GM19023 (cell line): ENCODE measurements around the gene PTH1R.

Source experiments
- ATAC-seq: cut with Tn5 transposase; IDR thresholded peaks from one replicate; pipeline ENCODE4 v1.9.1; 2021; ENCODE audit warnings: mild to moderate bottlenecking, moderate library complexity; ENCODE audit not compliant: unreplicated experiment

Gene PTH1R

GRCh38 chr3:46897829-46898320, 20.4 kb downstream of the PTH1R start:
- ATAC-seq, result no peak

- ATAC-seq, result no peak
These were observed 21.0 kb downstream of the PTH1R start for GRCh38 chr3:46898321-46899150.

GRCh38 chr3:46899151-46900006, 21.9 kb downstream of the PTH1R start:
- no peak for ATAC-seq

GRCh38 chr3:46900007-46900292, 22.4 kb downstream of the PTH1R start:
- ATAC-seq, result no peak

GRCh38 chr3:46900356-46900755, 22.8 kb downstream of the PTH1R start:
- no peak for ATAC-seq

- ATAC-seq, result no peak
These were observed 23.5 kb downstream of the PTH1R start for GRCh38 chr3:46901061-46901460.

GRCh38 chr3:46901591-46902187, 24.2 kb downstream of the PTH1R start:
- ATAC-seq, result no peak

GRCh38 chr3:46902188-46902631, 24.7 kb downstream of the PTH1R start:
- ATAC-seq, result no peak

- no peak for ATAC-seq
These were observed 26.1 kb downstream of the PTH1R start for GRCh38 chr3:46903341-46904302.

GRCh38 chr3:46904303-46905212, 27.0 kb downstream of the PTH1R start:
- no peak for ATAC-seq

- no peak for ATAC-seq
These were observed 27.7 kb downstream of the PTH1R start for GRCh38 chr3:46905213-46905560.

- ATAC-seq, result no peak
These were observed 28.3 kb downstream of the PTH1R start for GRCh38 chr3:46905661-46906451.

GRCh38 chr3:46906471-46907058, 29.0 kb downstream of the PTH1R start:
- ATAC-seq, result no peak

- ATAC-seq, result no peak
These were observed 29.8 kb downstream of the PTH1R start for GRCh38 chr3:46907271-46907670.

GRCh38 chr3:46907960-46908293, 30.4 kb downstream of the PTH1R start:
- ATAC-seq, result no peak

GRCh38 chr3:46908294-46908985, 30.9 kb downstream of the PTH1R start:
- ATAC-seq, result no peak

- no peak for ATAC-seq
These were observed 31.5 kb downstream of the PTH1R start for GRCh38 chr3:46908986-46909534.
